Measurements from ENCODE around the gene PLCH1. TPM values are rescaled to one million over a fixed set of nuclear protein-coding genes. Genes with fewer than 3 reads are reported as not detected.

Gene PLCH1
- total and polyA plus RNA-seq, 2 of the 8 experiments (the other 6 are each of a cell fraction or from before 2014, with no cell fraction given) = 5.8 to 17.2 TPM

DNA sequence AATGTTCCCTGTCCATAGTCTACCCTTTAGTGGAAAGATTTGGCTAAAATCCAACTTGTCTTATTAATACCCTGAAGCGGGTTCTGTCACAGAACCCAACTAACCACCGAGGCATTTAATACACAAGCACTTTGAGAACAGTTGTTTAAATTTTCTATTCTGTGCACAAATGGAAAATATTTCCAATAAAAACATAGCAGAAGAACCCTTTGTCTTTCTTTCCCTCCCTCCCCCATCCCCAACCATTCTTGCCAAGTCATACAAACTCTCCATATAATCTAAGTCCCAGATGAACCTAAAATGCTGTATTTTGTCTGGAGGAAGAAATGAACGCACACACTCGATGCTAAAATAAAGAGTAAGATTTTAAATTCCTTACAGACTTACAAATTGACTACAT lies 324.5 kb downstream of the PLCH1 start (continued):
- TF ChIP-seq, protein P1, sequence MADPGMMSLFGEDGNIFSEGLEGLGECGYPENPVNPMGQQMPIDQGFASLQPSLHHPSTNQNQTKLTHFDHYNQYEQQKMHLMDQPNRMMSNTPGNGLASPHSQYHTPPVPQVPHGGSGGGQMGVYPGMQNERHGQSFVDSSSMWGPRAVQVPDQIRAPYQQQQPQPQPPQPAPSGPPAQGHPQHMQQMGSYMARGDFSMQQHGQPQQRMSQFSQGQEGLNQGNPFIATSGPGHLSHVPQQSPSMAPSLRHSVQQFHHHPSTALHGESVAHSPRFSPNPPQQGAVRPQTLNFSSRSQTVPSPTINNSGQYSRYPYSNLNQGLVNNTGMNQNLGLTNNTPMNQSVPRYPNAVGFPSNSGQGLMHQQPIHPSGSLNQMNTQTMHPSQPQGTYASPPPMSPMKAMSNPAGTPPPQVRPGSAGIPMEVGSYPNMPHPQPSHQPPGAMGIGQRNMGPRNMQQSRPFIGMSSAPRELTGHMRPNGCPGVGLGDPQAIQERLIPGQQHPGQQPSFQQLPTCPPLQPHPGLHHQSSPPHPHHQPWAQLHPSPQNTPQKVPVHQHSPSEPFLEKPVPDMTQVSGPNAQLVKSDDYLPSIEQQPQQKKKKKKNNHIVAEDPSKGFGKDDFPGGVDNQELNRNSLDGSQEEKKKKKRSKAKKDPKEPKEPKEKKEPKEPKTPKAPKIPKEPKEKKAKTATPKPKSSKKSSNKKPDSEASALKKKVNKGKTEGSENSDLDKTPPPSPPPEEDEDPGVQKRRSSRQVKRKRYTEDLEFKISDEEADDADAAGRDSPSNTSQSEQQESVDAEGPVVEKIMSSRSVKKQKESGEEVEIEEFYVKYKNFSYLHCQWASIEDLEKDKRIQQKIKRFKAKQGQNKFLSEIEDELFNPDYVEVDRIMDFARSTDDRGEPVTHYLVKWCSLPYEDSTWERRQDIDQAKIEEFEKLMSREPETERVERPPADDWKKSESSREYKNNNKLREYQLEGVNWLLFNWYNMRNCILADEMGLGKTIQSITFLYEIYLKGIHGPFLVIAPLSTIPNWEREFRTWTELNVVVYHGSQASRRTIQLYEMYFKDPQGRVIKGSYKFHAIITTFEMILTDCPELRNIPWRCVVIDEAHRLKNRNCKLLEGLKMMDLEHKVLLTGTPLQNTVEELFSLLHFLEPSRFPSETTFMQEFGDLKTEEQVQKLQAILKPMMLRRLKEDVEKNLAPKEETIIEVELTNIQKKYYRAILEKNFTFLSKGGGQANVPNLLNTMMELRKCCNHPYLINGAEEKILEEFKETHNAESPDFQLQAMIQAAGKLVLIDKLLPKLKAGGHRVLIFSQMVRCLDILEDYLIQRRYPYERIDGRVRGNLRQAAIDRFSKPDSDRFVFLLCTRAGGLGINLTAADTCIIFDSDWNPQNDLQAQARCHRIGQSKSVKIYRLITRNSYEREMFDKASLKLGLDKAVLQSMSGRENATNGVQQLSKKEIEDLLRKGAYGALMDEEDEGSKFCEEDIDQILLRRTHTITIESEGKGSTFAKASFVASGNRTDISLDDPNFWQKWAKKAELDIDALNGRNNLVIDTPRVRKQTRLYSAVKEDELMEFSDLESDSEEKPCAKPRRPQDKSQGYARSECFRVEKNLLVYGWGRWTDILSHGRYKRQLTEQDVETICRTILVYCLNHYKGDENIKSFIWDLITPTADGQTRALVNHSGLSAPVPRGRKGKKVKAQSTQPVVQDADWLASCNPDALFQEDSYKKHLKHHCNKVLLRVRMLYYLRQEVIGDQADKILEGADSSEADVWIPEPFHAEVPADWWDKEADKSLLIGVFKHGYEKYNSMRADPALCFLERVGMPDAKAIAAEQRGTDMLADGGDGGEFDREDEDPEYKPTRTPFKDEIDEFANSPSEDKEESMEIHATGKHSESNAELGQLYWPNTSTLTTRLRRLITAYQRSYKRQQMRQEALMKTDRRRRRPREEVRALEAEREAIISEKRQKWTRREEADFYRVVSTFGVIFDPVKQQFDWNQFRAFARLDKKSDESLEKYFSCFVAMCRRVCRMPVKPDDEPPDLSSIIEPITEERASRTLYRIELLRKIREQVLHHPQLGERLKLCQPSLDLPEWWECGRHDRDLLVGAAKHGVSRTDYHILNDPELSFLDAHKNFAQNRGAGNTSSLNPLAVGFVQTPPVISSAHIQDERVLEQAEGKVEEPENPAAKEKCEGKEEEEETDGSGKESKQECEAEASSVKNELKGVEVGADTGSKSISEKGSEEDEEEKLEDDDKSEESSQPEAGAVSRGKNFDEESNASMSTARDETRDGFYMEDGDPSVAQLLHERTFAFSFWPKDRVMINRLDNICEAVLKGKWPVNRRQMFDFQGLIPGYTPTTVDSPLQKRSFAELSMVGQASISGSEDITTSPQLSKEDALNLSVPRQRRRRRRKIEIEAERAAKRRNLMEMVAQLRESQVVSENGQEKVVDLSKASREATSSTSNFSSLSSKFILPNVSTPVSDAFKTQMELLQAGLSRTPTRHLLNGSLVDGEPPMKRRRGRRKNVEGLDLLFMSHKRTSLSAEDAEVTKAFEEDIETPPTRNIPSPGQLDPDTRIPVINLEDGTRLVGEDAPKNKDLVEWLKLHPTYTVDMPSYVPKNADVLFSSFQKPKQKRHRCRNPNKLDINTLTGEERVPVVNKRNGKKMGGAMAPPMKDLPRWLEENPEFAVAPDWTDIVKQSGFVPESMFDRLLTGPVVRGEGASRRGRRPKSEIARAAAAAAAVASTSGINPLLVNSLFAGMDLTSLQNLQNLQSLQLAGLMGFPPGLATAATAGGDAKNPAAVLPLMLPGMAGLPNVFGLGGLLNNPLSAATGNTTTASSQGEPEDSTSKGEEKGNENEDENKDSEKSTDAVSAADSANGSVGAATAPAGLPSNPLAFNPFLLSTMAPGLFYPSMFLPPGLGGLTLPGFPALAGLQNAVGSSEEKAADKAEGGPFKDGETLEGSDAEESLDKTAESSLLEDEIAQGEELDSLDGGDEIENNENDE (IDR thresholded peaks at IDR 0.05; ENCODE audit: insufficient replicate concordance, low read length) = no peak
- TF ChIP-seq RFX5 (IDR thresholded peaks at IDR 0.05; ENCODE audit: borderline replicate concordance, low read depth, low read length) (no peak), SIRT6 (IDR thresholded peaks at IDR 0.05; ENCODE audit: low read length) (no peak), PHF8 (conservative IDR thresholded peaks at IDR 0.05; ENCODE audit: low read depth, low read length) (no peak), RBBP5 (IDR thresholded peaks at IDR 0.05; ENCODE audit: borderline replicate concordance, low read depth, low read length) (no peak)

Data from H1 (cell line).